CD4-positive, alpha-beta T cell treated with Interleukin-2 at 100 ng/mL for 4 hours (primary cell): ENCODE data around the gene LAMTOR4.
"Not testable (repeated sequence)": the region's sequence is repeated elsewhere in the genome, so short reads cannot be mapped to it uniquely, and the experiment has no call there.

Experiments
- DNase-seq: peaks from one replicate; pipeline ENCODE4 v3.0.0-alpha.2; 2020; ENCODE audit warnings: low spot score

Gene LAMTOR4

DNA sequence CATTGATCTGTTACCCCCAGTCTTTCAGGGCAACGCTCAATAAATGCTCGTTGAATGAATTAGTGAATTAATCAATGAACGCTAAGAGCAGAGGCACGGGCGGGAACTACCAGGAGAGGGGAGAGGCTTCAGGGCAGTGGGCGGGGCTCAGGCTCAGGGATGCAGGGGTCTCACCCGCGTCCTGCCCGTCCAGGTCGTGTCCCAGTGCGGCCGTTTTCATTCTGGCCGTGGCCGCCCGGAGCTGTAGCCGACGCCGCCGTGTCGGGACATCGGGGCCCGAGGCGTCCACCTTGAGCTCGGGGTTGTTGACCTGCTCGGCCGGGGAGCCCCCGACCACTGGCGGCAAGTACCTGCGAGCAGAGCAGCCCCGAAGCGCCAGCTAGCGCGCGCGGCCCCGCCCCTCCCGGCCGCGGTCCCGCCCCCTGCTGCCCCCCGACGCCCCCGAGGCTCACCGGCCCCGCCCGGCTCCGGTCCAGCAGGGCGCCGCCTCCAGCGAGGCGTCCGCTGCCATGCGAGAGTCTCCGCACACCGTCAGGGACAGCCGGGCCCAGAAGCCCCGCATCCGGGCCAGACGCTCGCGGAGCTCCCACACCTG lies 22.5 kb downstream of the LAMTOR4 start:
- DNase-seq: peak; percentile 25

DNA sequence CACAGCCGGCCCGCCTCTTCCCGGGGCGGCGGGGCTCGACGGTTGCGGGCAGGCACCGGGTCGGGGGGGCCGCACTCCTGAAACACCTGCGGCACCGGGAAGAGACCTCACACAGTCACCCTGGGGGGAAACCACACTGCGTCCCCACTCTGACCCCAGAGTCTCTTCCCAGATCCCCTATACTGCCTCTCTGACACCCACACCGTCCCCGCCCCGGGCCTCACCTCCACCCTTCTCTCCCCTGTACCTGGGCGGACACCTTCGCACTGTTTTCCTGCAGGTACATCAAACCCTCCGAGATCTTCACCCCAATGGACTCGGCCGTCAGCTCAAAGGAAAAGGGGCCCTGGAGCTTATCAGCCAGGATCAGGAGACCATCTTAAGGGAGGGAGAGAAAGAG lies 23.1 kb downstream of the LAMTOR4 start:
- DNase-seq: no peak

DNA sequence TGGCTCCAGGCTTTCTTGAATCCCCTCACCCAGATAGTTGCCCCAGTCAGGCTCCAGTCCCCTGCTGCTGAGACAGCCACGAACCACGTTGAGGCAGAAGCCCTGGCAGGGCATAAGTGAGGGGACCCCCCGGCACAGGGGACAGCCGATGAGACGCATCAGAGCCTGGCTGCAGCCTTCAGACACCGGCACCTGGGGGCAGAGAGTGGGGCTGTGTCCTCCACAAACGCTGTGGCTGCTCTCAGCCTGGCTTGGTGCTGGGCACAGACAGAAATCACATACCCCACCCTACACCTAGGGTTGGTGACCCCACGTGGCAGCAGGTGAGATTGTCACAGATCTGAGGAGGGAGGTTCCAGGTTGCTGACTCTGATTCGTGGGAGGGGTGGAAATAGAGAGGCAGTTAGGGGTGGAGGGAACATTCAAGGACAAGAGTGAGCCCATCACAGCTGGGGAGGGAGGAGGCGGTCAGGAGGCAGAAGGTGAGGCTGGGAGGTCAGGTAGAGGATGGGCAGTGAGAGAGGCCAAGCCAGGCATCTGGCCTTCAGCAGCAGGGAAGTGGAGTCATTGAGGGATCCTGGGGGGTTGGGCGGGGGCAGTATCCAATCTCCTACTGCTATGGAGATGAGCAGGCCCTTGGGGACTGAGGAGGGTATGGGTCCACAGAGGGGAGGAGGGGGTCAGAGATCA lies 25.2 kb downstream of the LAMTOR4 start:
- DNase-seq: no peak

DNA sequence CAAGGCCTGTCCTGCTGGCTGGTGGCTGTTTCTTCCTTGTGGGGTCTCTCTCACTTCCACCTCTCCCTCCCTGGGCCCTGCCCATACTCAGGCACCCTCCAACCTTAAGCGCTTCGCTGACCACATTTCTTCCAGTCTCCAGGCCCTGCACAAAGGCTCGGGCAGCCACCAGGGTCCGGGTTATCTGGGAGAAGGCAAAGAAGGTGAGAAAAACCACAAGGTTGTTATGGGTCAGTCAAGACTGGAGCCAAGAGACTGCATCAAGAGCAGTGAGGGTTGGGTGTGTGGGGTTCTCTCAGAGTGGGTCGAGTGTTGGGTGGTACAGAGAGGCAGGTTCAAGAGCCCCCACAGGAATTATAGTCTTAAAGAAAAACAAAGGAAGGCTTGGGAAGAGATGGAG lies 25.9 kb downstream of the LAMTOR4 start:
- no peak for DNase-seq

DNA sequence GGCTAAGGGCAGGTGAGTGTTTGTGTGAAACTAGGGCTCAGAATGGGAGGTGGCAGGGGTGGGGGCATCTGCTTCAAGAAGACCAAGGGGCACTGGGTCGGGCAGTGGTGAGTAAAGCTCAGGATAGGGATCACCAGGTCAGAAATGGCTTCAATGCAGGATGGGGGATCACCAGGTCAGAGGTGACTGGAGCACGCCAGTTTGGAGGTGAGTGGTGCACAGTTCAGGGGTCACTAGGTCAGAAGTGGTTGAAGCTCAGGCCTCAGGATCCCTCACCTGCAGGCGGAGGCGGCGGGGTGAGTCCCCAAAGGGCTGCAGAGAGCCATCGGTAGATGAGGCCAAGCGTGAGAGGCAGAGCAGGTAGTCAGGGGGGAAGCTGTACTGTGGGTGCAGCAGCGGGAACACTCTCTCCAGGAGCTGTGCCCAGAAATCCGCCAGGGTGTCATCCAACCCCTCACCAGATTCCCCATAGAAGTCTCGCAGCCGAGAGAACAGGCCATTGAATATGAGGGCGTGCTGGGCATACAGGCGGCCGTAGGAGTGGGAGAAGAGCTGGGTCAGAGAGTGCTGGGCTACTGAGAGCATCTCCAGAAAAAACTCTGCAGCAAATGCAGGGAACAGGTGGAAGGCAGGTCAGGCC lies 26.7 kb downstream of the LAMTOR4 start:
- DNase-seq: no peak

DNA sequence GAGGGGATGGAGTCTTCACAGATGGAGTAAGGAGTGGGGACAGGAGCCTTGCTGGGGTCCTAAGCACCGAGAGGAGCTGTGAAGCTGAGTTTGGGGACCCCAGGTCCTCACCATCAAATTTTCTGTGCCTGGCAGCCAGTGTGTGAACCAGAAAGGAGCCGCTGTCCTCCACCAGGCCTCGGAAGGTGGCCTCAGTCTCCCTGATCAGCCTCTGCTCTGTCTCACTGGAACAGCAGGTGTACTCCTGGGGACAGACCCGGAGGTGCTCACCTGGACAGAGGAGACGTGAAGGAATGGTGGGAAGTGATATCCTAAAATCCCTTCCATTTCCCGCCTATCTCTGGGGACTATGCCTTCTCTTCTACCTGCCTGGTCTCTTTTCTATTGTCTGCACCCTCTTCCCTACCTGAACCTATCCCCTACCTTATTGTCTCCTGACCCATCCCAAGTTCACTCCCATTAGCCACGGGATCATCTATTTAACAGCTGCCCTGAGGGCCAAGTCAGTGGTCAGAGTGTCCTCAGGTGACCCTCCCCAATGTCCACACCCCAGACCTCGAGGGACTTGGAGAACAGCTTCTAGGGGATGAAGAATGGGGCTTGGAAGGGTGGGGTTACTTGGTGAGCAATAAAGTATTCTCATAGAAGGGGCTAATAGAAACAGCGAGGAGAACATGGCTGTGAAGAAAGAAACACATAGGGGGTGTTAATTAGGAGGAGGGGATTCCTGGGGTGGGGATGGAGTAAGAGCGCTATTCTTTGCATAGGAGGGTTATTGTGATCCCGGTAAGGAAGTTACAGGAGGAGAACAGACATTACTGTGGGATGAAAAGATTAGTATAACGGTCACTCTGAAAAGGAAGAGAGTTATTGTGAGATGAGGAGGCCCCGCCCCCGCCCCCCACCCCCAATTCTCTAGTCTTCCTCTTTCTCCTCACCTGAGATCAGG lies 27.7 kb downstream of the LAMTOR4 start:
- DNase-seq: no peak

DNA sequence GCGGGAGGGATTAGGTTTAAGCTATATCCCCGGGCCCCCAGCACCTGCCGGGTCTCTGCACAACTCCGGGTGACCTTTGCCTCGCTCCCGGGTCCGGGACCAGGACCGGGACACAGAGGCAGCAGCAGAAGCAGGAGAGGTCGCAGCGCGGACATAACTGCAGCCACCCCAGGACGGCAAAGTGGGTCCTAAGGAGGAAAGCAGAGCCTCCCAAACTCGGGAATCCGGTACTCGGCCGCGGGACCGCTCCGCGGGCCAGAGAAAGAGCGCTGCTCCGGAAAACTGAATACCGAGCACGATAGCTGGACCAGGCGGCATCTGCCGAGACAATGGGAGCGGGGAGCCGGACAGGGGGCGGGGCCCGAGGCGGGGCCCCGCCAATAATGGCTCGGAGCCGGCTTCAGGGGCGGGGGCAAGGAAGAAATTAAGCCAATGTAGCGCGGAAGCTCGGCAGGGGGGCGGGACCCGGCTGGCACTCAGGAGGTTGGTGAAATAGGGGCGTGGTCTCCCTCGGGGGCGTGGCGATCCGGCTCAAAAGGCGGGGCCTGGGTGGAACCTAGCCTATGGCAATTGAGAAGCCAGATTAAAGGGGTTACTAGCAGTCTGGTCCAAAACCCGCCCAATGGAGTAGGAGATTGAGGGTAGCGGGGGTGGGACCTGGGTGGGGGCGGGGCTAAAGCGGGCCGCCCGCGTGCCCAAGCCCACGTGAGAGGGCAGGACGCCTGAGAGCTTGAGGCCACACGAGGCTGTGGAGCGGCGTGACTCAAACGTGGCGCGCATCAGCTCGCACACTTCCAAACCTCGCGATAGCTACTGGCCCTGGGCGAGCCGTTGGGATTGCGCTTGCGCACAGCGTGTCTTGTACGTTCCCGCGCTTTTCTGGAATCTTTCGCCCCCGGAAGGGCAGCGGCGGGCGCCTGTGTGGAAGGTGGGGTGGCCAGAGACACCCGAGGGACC lies 28.6 kb downstream of the LAMTOR4 start, which contains the start of the genes GPC2 and STAG3:
Gene GPC2, minus strand, starts transcription at position 337 of the 957 bp plus-strand sequence. Its CDS starts 182 bp downstream, at position 155.
Gene STAG3, plus strand, starts transcription at position 874 of the 957 bp plus-strand sequence. CDS start 2,639 bp downstream, outside the sequence.
- DNase-seq: peak; percentile 98

DNA sequence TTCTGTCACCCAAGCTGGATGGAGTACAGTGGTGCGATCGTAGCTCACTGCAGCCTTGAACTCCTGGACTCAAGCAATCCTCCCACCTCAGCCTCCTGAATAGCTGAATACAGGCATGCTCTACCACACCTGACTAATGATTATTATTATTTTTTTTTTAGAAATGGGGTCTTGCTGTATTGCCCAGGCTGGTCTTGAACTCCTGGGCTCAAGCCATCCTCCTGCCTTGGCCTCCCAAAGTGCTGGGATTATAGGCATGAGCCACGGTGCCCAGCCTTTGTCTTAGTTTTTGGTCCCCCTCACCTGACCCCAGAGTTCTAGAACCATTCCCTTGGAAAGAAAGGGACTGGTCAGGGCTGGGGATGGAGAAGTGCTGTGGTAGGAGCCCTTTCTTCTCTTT lies 31.4 kb downstream of the LAMTOR4 start:
- not testable (repeated sequence) for DNase-seq

DNA sequence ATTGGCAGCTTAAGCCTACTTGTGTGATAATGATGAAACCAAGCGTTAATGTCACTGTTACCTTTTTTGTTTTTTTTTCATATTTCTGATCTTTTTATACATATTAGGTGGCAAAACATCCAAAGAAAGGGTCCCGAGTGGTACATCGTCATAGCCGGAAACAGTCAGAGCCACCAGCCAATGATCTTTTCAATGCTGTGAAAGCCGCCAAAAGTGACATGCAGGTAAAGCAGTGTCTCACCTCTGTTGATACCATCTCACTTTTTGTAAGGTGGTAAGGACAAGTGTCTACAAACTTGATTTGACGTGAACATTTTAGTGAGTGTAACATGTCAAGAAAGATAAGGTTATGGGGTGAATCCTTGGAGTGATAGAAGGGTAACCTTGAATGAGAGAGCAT lies 33.9 kb downstream of the LAMTOR4 start:
- DNase-seq: not testable (repeated sequence)

DNA sequence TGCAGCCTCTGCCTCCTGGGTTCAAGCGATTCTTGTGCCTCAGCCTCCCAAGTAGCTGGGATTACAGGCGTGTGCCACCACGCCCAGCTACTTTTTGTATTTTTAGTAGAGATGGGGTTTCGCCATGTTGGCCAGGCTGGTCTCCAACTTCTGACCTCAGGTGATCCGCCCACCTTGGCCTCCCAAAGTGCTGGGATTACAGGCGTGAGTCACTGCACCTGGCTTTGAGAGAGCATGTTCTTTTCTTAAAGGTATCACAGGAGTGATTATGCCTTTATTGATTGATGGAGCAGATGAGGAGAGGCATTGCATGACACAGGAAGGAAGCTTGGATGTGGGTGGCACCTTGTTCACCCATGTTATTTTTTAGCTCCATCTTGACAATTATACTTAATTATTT lies 34.4 kb downstream of the LAMTOR4 start:
- DNase-seq: not testable (repeated sequence)

DNA sequence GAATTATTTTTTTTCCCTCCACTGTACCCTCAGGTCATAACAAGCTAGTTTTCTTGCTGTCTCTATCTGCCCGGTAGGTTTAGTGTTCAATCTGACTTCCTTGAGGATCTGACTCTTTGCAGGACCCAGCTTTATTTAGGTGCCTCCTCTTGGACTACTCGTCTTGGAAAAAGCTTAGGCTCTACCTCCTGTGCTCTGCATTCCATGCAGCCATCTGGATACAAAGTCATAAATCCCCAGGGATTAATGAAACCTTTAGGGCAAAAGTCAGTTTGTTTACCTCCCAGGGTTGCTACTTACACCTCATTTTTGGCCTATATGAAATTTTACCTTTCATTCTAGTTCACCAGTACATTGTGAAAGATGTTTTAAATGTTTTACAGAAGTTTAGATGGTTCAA lies 37.0 kb downstream of the LAMTOR4 start:
- no peak for DNase-seq

DNA sequence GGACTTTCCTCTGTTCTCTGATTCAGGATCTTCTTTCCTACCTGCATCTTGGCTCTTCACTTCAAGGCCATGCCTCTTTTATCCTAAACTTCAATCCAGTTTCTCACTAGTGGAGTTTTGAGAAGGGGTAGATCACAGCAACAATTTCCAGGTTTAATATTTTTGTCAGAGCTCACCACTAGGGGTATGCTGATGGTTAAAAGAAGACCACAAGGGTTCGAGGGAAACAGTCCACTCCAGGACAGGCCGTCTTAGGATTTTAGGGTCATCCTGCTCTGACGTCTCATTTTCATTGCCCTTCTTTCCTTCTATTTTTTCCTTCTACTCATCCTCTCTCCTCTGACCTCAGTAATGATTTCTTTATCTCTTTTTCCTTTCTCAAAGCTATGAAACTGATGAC lies 40.3 kb downstream of the LAMTOR4 start:
- DNase-seq: no peak

DNA sequence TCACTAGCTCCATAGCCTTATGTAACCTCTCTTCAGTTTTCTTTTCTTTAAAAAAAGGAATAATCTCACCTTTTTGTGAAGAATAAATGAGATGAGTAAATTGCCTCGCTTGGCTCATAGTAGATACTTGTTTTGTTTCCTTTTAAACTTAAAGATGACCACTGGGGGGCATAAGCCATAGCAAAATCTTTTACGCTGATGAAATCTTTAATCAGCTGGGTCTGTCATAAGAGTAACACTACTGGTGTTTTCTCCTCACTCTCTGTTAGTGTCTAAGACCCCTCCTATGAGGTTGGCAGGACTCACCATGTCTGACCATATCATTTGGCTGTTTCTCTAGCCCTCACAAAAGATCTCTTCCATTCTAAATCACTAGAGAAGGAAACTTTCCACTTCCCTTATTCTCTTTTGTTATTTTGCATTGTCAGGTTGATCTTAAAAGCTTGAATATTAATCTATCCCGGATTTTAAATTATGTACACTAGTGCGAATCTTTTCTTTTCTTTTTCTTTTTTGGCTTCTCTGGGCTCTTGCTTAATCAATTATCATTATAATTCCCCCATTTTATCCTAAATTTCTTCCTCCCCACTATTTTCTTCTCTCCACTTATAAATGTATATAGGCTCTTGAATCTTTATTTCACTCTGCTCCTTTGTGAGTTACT lies 41.5 kb downstream of the LAMTOR4 start:
- DNase-seq: peak; percentile 70

DNA sequence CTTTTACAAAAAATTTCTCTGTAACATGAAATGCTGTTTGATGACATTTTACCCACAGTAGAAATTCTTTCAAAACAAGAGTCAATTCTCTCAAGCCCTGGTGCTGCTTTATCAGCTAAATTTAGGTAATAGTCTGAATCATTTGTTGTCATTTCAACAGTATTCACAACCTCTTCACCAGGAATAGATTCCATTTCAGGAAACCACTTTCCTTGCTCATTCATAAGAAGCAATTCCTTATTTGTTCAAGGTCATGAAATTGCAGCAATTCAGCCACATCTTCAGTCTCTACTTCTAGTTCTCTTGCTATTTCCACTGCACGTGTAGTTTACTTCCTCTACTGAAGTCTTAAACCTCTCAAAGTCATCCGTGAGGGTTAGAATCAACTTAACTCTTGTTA lies 43.1 kb downstream of the LAMTOR4 start:
- DNase-seq: no peak

DNA sequence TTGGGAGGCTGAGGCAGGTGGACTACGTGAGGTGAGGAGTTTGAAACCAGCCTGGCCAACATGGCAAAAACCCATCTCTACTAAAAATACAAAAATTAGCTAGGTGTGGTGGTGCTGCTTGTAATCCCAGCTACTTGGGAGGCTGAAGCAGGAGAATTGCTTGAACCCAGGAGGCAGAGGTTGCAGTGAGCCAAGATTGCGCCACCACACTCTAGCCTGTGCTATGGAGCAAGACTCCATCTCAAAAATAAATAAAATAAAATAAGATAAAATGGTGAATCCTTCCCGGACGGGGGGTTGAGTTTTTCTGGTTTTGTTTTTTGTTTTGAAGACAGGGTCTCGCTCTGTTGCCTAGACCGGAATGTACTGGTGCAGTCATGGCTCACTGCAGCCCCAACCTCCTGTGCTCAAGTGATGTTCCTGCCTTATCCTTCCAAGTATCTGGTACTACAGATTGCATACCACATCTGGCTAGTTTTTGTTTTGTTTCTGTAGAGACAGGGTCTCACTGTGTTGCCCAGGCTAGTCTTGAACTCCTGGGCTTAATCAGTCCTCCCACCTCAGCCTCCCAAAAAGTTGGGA lies 43.7 kb downstream of the LAMTOR4 start:
- DNase-seq: not testable (repeated sequence)

DNA sequence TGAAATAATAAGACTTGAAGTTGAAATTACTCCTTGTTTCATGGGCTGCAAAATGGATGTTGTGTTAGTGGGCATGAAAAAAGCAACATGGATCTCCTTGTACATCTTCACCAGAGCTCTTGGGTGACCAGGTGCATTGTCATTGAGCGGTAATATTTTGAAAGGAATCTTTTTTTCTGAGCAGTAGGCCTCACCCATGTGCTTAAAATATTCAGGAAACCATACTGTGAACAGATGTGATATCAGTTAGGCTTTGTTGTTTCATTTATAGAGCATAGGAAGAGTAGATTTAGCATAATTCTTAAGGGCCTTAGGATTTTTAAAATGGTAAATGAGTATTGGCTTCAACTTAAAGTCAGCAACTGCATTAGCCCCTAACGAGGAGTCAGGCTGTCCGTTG lies 44.3 kb downstream of the LAMTOR4 start:
- DNase-seq: no peak

DNA sequence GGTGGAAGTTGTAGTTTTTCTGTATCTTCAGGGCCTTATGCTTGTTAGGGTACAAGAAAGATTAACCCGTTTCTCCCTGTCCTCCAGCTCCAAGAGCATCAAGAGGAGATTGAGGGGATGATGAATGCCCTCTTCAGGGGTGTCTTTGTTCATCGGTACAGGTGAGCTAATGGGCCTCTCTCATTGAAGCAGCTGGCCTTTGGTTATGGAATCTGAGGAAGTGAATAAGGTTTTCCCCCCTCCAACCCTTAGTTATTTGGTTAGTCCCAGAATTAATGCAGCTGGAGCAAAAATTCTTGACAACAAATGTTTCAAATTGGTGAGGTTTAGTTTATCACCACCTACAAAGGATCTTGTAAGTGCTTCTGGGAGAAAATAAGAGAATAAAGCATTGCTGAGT lies 46.5 kb downstream of the LAMTOR4 start:
- DNase-seq: no peak

DNA sequence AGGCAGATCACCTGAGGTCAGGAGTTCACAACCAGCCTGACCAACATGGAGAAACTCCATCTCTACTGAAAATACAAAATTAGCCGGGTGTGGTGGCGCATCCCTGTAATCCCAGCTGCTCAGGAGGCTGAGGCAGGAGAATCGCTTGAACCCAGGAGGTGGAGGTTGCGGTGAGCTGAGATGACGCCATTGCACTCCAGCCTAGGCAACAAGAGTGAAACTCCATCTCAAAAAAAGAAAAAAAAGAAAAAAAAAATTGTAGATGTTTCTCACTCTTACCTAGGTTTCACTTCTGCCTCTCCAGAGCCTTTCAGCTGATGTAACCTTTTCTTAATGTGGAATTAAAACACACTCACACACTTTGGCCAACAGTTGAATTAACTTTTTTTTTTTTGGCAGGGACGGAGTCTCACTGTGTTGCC lies 47.2 kb downstream of the LAMTOR4 start:
- DNase-seq: not testable (repeated sequence)

DNA sequence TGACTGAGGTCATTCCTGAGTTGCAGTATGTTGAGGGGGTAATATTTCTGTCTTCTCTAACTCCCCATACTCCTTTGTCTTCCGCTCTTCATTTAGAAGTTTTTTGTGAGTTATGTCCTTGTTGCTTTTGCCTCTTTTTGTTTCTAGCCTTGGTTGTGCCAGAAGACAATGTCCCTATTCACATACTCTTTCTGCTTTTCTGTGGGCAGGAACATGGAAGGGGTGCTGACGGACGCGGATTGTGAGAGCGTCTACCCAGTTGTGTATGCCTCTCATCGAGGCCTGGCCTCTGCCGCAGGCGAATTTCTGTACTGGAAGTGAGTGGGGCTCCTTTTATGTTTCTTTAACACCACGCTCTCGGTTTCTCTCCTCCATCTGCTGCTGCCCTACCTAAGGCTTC lies 49.5 kb downstream of the LAMTOR4 start:
- no peak for DNase-seq

DNA sequence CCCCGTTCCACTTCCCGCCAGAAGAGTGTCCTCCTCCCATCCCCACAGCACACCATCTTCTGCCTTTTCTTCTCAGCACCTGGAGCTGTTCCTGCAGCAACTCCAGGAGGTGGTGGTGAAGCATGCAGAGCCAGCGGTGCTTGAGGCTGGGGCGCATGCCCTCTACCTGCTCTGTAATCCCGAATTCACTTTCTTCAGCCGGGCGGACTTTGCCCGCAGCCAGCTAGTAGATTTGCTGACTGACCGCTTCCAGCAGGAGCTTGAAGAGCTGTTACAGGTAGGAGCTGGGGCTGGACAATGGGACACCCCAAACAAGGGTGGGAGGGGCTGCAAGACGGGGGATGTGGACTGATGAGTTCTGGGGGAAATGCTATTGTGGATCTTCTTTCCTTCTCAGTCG lies 52.0 kb downstream of the LAMTOR4 start:
- no peak for DNase-seq
